Measurements from ENCODE around the gene ZDHHC14. TPM values are rescaled to one million over a fixed set of nuclear protein-coding genes. Genes with fewer than 3 reads are reported as not detected.
A peak's percentile ranks its signal among the peaks of the same experiment; 100 is the strongest.

The ZDHHC14 gene
- total RNA-seq, 1 experiment from 2014 or later, result 1.7 TPM

DNA sequence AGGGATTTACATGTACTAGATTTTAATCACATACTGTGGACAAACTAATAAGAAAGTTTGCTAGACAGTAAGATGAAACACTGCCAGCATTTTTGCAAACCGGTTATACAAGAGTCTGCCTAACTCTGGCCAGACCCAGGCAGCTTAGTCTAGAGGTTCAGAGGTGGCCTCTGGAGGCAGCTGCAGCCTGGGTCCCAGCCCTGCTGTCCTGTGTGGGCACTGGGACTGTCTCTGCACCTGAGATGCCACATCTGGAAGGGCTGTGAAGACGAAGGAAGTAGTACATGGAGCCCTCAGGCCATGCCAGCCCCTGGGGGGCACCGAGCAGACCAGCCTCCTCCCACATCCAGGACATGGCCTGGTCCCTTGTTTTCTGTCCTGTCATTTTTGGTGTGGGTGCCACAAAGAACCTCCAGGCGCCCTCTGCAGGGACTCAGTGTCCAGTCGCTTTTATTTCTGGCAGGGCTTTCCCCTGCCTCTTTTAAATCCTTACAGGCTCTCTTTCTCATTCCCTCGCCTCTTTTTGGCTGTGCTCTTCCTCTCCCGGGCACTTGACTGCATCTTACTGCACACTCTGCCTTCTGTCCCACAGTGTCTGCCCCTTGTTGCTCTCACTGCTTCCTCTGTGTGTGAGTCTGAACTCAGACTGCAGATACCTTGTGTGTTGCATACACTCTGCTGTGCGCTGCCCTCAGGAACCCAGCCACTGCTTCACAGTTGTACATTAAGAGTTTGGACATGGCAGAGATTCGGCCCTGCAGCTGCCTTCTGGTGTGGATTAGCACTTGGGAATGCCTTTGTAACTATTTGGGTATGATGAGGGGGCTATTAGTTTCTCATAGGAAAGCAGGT, 216.7 kb downstream of the ZDHHC14 start:
- TF ChIP-seq CTCF (conservative IDR thresholded peaks at IDR 0.05), result peak; percentile 77
- Histone ChIP-seq H2BK120ac (ENCODE audit: low read depth, low read length, poor library complexity, severe bottlenecking) (no peak overlapping the region), H2BK15ac (ENCODE audit: low read depth, low read length) (no peak overlapping the region), H2BK20ac (ENCODE audit: low read depth, low read length, poor library complexity, severe bottlenecking) (no peak overlapping the region), H3K27ac (ENCODE audit: insufficient read length, low read depth, low read length) (no peak overlapping the region), H3K56ac (ENCODE audit: insufficient read length, low read depth, low read length) (no peak overlapping the region), H4K91ac (ENCODE audit: insufficient read length, low read depth, low read length) (no peak overlapping the region), H3K23ac (ENCODE audit: insufficient read length, low read depth, low read length) (no peak overlapping the region), H3K23me2 (ENCODE audit: insufficient read length, low read depth, low read length, poor library complexity, severe bottlenecking) (no peaks in the 10 kb centered on the region), H3K9me3 (ENCODE audit: control insufficient read depth, low read depth, low read length) (no peaks in the 10 kb centered on the region), H3K79me2 (ENCODE audit: insufficient read depth, low read length) (no peaks in the 10 kb centered on the region), H2BK12ac (ENCODE audit: insufficient read length, low read depth, low read length) (no peak overlapping the region), H3K14ac (ENCODE audit: insufficient read depth, low read length) (no peak overlapping the region), H3T11ph (ENCODE audit: low read length) (no peak overlapping the region), H3K4me2 (ENCODE audit: insufficient read depth, insufficient read length, low read length) (no peak overlapping the region), H3K9ac (ENCODE audit: extremely low read depth, insufficient read length, low read length) (no peak overlapping the region), H4K5ac (ENCODE audit: insufficient read length, low read depth, low read length) (no peak overlapping the region), H3K79me1 (ENCODE audit: insufficient read depth, low read depth, low read length, poor library complexity, severe bottlenecking) (no peaks in the 10 kb centered on the region), H2BK5ac (ENCODE audit: insufficient read length, low read length) (no peak overlapping the region), H2AK5ac (ENCODE audit: insufficient read length, low read length) (no peak overlapping the region), H3K4ac (ENCODE audit: low read depth, low read length) (no peak overlapping the region), H4K8ac (replicated peaks; ENCODE audit: insufficient read length, low read depth, low read length) (no peak overlapping the region), H3K4me1 (ENCODE audit: insufficient read depth, low read length) (peaks cover 2% of the 10 kb centered on the region; the same call in 1 of the 2 replicates), H2AFZ (ENCODE audit: low read length) (no peak overlapping the region), H3K27me3 (ENCODE audit: insufficient read depth, low read length) (no peaks in the 10 kb centered on the region), H3K18ac (ENCODE audit: insufficient read length, low read depth, low read length) (no peak overlapping the region), H4K20me1 (ENCODE audit: control insufficient read depth, insufficient read depth, insufficient read length) (no peaks in the 10 kb centered on the region)
- no CpG with 5 or more reads among the region's 9 CpGs for WGBS (ENCODE audit: extremely low coverage, insufficient read length, low lambda C conversion rate)
- H3K9me3 Mint-ChIP-seq, result no peaks in the 10 kb centered on the region
- H3K27ac Mint-ChIP-seq, result peak overlapping the region in 2 of 3 experiments; percentile 71 to 93; a peak in 1 of 7 replicates
- peak; percentile 71 for DNase-seq
- H3K27me3 Mint-ChIP-seq (ENCODE audit: low read depth), result no peaks in the 10 kb centered on the region
- peaks cover 5 to 12% of the 10 kb centered on the region in 2 experiments for H3K4me1 Mint-ChIP-seq
- no peak overlapping the region for H3K4me3 Mint-ChIP-seq
- H3K36me3 Mint-ChIP-seq (ENCODE audit: insufficient read depth in 1 of 3, low read depth in 3 of 3), result peaks cover 0 to 3% (median 0%) of the 10 kb centered on the region in 3 experiments; a peak in 1 of 7 replicates

All from H9 (cell line).